Stimulated activated naive CD8-positive, alpha-beta T cell treated with anti-CD3 and anti-CD28 coated beads, Interleukin-15, Interleukin-2, amounts not matched to agents 100 ng/mL and 50 ng/mL, for 24 hours (primary cell): Measurements from ENCODE around the gene USP31.

Experiments
- H3K27ac Mint-ChIP-seq: one replicate; pipeline ENCODE4 v1.8.0; 2021; ENCODE audit warnings: mild to moderate bottlenecking, mixed read lengths
- H3K27me3 Mint-ChIP-seq: one replicate; pipeline ENCODE4 v1.8.0; 2021; ENCODE audit warnings: mixed read lengths
- H3K36me3 Mint-ChIP-seq: one replicate; pipeline ENCODE4 v1.8.0; 2021; ENCODE audit warnings: low read depth, mixed read lengths
- H3K4me1 Mint-ChIP-seq: one replicate; pipeline ENCODE4 v1.8.0; 2021; ENCODE audit warnings: low read depth, mixed read lengths
- H3K4me3 Mint-ChIP-seq: one replicate; pipeline ENCODE4 v1.8.0; 2021; ENCODE audit warnings: mild to moderate bottlenecking, mixed read lengths
- H3K9me3 Mint-ChIP-seq: one replicate; pipeline ENCODE4 v1.8.0; 2021; ENCODE audit warnings: mixed read lengths

The USP31 gene

GRCh38 chr16:23175651-23176050 is 26.4 kb upstream of the USP31 start:
- H3K27ac Mint-ChIP-seq: no peak overlapping the region
- peaks cover 59% of the 10 kb centered on the region for H3K27me3 Mint-ChIP-seq
- H3K9me3 Mint-ChIP-seq: no peaks in the 10 kb centered on the region
- no peaks in the 10 kb centered on the region for H3K4me1 Mint-ChIP-seq
- no peak overlapping the region for H3K4me3 Mint-ChIP-seq
- no peaks in the 10 kb centered on the region for H3K36me3 Mint-ChIP-seq

GRCh38 chr16:23174622-23175021 is 25.4 kb upstream of the USP31 start:
- H3K9me3 Mint-ChIP-seq: no peaks in the 10 kb centered on the region
- no peak overlapping the region for H3K4me3 Mint-ChIP-seq
- no peaks in the 10 kb centered on the region for H3K36me3 Mint-ChIP-seq
- H3K27ac Mint-ChIP-seq: no peak overlapping the region
- peaks cover 59% of the 10 kb centered on the region for H3K27me3 Mint-ChIP-seq
- no peaks in the 10 kb centered on the region for H3K4me1 Mint-ChIP-seq

- H3K27ac Mint-ChIP-seq: no peak overlapping the region
- peaks cover 56% of the 10 kb centered on the region for H3K27me3 Mint-ChIP-seq
- no peaks in the 10 kb centered on the region for H3K4me1 Mint-ChIP-seq
- H3K36me3 Mint-ChIP-seq: no peaks in the 10 kb centered on the region
- no peak overlapping the region for H3K4me3 Mint-ChIP-seq
- no peaks in the 10 kb centered on the region for H3K9me3 Mint-ChIP-seq
Observed at GRCh38 chr16:23172994-23173393, 23.7 kb upstream of the USP31 start.

- H3K4me3 Mint-ChIP-seq: no peak overlapping the region
- H3K4me1 Mint-ChIP-seq: no peaks in the 10 kb centered on the region
- H3K27ac Mint-ChIP-seq: no peak overlapping the region
- peaks cover 59% of the 10 kb centered on the region for H3K27me3 Mint-ChIP-seq
- no peaks in the 10 kb centered on the region for H3K9me3 Mint-ChIP-seq
- H3K36me3 Mint-ChIP-seq: no peaks in the 10 kb centered on the region
Observed at GRCh38 chr16:23172583-23172982, 23.3 kb upstream of the USP31 start.

GRCh38 chr16:23164736-23165135 is 15.5 kb upstream of the USP31 start:
- Mint-ChIP-seq H3K36me3 (no peaks in the 10 kb centered on the region), H3K27ac (no peak overlapping the region), H3K9me3 (no peaks in the 10 kb centered on the region), H3K4me1 (no peaks in the 10 kb centered on the region), H3K27me3 (peaks cover 61% of the 10 kb centered on the region), H3K4me3 (no peak overlapping the region)

- Mint-ChIP-seq H3K4me1 (no peaks in the 10 kb centered on the region), H3K9me3 (no peaks in the 10 kb centered on the region), H3K4me3 (no peak overlapping the region), H3K27ac (no peak overlapping the region), H3K36me3 (no peaks in the 10 kb centered on the region), H3K27me3 (peaks cover 61% of the 10 kb centered on the region)
Observed at GRCh38 chr16:23163921-23164320, 14.7 kb upstream of the USP31 start.

GRCh38 chr16:23160574-23160973 is 11.3 kb upstream of the USP31 start:
- Mint-ChIP-seq H3K27me3 (peaks cover 46% of the 10 kb centered on the region), H3K4me1 (peaks cover 9% of the 10 kb centered on the region), H3K9me3 (no peaks in the 10 kb centered on the region), H3K36me3 (no peaks in the 10 kb centered on the region), H3K27ac (no peak overlapping the region), H3K4me3 (no peak overlapping the region)

GRCh38 chr16:23160082-23160481 is 10.8 kb upstream of the USP31 start:
- no peaks in the 10 kb centered on the region for H3K36me3 Mint-ChIP-seq
- no peak overlapping the region for H3K4me3 Mint-ChIP-seq
- H3K9me3 Mint-ChIP-seq: no peaks in the 10 kb centered on the region
- peaks cover 46% of the 10 kb centered on the region for H3K27me3 Mint-ChIP-seq
- H3K27ac Mint-ChIP-seq: no peak overlapping the region
- peaks cover 9% of the 10 kb centered on the region for H3K4me1 Mint-ChIP-seq

- H3K4me3 Mint-ChIP-seq: no peak overlapping the region
- no peaks in the 10 kb centered on the region for H3K9me3 Mint-ChIP-seq
- H3K36me3 Mint-ChIP-seq: no peaks in the 10 kb centered on the region
- peaks cover 34% of the 10 kb centered on the region for H3K27me3 Mint-ChIP-seq
- peaks cover 9% of the 10 kb centered on the region for H3K4me1 Mint-ChIP-seq
- no peak overlapping the region for H3K27ac Mint-ChIP-seq
Observed at GRCh38 chr16:23158114-23158513, 8.9 kb upstream of the USP31 start.

- H3K4me1 Mint-ChIP-seq: peaks cover 9% of the 10 kb centered on the region
- no peaks in the 10 kb centered on the region for H3K9me3 Mint-ChIP-seq
- no peaks in the 10 kb centered on the region for H3K36me3 Mint-ChIP-seq
- H3K4me3 Mint-ChIP-seq: no peak overlapping the region
- peaks cover 30% of the 10 kb centered on the region for H3K27me3 Mint-ChIP-seq
- H3K27ac Mint-ChIP-seq: no peak overlapping the region
Observed at GRCh38 chr16:23156946-23157460, 7.8 kb upstream of the USP31 start.

- H3K4me3 Mint-ChIP-seq: no peak overlapping the region
- H3K27ac Mint-ChIP-seq: no peak overlapping the region
- H3K9me3 Mint-ChIP-seq: no peaks in the 10 kb centered on the region
- peaks cover 28% of the 10 kb centered on the region for H3K27me3 Mint-ChIP-seq
- H3K4me1 Mint-ChIP-seq: peaks cover 9% of the 10 kb centered on the region
- H3K36me3 Mint-ChIP-seq: no peaks in the 10 kb centered on the region
Observed at GRCh38 chr16:23156110-23156509, 6.9 kb upstream of the USP31 start.

- Mint-ChIP-seq H3K27me3 (peaks cover 25% of the 10 kb centered on the region), H3K4me1 (peaks cover 14% of the 10 kb centered on the region), H3K27ac (no peak overlapping the region), H3K36me3 (no peaks in the 10 kb centered on the region), H3K9me3 (no peaks in the 10 kb centered on the region), H3K4me3 (no peak overlapping the region)
Observed at GRCh38 chr16:23155445-23156049, 6.3 kb upstream of the USP31 start.

GRCh38 chr16:23152386-23153178 is 3.3 kb upstream of the USP31 start:
- H3K27ac Mint-ChIP-seq: no peak overlapping the region
- no peaks in the 10 kb centered on the region for H3K9me3 Mint-ChIP-seq
- no peaks in the 10 kb centered on the region for H3K36me3 Mint-ChIP-seq
- H3K4me3 Mint-ChIP-seq: no peak overlapping the region
- peaks cover 18% of the 10 kb centered on the region for H3K27me3 Mint-ChIP-seq
- peaks cover 28% of the 10 kb centered on the region for H3K4me1 Mint-ChIP-seq

GRCh38 chr16:23149993-23150364 is 727 bp upstream of the USP31 start:
- peaks cover 2% of the 10 kb centered on the region for H3K36me3 Mint-ChIP-seq
- peak overlapping the region; percentile 71 for H3K27ac Mint-ChIP-seq
- H3K4me3 Mint-ChIP-seq: peak overlapping the region; percentile 91
- H3K27me3 Mint-ChIP-seq: peaks cover 12% of the 10 kb centered on the region
- H3K9me3 Mint-ChIP-seq: no peaks in the 10 kb centered on the region
- peaks cover 33% of the 10 kb centered on the region for H3K4me1 Mint-ChIP-seq

GRCh38 chr16:23148513-23149266 is 562 bp downstream of the USP31 start:
- Mint-ChIP-seq H3K27ac (peak overlapping the region; percentile 90), H3K27me3 (peaks cover 8% of the 10 kb centered on the region), H3K4me3 (peak overlapping the region; percentile 94), H3K4me1 (peaks cover 36% of the 10 kb centered on the region), H3K9me3 (no peaks in the 10 kb centered on the region), H3K36me3 (peaks cover 4% of the 10 kb centered on the region)
